ENCODE measurements around the gene TAAR2.
A peak's percentile ranks its signal among the peaks of the same experiment; 100 is the strongest.
"Not testable (repeated sequence)": the region's sequence is repeated elsewhere in the genome, so short reads cannot be mapped to it uniquely, and the experiment has no call there.

Gene TAAR2, protein sequence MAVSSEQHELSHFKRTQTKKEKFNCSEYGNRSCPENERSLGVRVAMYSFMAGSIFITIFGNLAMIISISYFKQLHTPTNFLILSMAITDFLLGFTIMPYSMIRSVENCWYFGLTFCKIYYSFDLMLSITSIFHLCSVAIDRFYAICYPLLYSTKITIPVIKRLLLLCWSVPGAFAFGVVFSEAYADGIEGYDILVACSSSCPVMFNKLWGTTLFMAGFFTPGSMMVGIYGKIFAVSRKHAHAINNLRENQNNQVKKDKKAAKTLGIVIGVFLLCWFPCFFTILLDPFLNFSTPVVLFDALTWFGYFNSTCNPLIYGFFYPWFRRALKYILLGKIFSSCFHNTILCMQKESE

DNA sequence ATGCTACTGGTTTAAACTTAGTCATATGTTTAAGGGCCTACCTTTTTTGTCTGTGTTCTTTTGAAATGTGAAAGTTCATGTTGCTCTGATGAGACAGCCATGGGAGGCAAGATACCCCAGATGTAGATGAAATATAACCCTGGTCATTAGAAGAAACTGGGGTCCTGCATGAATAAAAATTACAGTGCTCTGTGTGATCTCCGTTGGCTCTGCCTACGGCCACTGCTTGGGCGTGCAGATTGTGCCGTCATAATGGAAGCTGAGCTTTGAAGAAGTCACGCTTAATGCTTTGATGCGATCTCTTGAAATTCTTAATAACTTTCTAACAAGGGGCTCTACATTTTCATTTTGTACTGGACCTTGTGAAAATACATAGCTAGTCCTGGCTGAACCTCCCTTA lies at the start of gene TAAR2:
Gene TAAR2 (minus strand): TSS at position 101 of the 400 bp plus-strand sequence. CDS start 0 bp downstream, at position 101.
- no peak for DNase-seq

DNA sequence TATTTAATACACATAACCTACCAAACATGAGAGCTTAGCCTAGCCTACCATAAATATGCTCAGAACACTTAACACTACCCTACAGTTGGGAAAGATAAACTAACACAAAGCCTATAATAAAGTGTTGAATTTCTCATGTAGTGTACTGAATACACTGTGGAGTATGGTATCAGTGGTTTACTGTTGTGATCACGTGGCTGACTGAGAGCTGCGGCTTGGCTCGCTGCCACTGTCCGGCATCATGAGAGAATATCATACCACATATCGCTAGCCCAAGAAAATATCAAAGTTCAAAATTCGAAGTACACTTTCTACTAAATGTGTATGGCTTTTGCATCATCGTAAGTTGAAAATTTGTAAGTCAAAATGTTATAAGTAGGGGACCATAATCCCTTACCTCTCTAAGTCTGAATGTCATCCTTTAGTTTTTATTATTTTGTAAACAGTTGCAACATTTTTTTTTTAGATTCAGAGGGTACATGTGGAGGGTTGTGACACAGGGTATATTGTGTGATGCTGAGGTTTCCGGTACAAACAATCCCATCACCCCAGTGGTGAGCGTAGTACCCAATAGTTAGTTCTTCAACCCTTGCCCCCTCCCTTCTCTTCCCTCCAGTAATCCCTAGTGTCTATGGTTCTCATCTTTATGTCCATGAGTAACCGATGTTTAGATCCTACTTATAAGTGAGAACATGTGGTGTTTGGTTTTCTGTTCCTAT lies 49.5 kb upstream of the TAAR2 start:
- DNase-seq = peak; percentile 45

DNA sequence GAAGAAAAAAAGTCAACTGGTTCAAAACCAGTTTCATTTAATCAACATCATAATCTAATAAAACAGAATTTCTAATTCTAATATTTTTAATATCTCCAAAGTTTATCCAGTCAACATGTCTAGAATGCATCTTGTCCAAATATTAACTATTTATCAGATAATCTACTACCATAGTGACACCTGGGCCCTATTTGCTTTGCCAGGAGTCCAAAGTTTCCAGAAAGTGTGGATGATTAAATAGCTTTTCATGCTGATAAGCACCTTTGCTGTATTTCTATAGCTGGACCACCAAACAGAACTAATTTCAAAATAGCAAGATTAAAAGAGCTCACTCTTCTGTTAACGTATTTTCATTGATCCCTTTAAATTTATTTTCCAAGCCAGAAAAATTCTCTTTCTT lies 47.2 kb upstream of the TAAR2 start:
- no peak for DNase-seq

DNA sequence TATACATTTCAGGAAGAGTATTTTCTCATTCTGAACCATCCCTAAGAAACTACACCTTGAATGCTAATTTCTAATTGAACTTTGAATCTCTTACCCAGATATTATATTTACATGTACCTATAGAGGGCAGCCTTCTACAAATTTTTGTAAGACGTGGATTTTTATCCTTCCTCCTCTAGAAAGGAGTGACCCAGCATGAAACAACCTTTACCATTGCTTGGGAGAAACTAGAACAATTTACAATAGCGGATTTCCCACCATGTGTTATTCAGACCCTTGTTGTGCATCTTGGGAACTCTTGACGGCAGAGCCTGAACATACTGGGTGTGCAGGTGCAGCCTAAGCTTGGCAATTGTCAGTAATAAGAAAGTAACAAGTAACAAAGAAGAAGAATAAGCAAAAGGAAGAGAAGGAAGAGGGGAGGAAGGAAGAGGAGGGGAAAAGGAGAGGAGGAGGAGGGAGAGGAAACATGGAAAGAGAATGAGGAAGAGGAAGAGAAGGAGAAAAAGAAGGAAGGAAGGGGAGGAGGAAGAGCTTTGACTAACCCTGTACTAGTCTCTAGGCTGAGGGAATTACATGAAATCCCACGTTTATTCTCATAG lies 45.7 kb upstream of the TAAR2 start:
- peak; percentile 64 for DNase-seq

DNA sequence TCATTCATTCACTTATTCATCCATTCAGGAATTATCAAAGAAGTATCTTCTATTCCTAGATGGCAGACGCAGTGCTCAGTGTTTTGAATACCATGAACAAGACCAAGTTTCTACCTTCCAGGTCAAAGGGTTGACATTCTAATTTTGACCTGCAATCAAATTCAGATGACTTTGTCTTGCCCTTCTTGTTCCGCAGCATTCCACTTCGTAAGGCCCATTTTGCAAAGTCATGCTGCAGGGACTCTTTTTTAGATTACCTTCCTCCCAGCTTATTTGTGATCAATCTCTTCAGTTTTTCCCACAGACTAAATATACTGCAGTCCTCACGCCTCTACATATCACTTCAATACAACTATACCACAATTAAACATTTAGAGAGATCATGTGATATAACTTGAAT lies 42.0 kb upstream of the TAAR2 start:
- no peak for DNase-seq

DNA sequence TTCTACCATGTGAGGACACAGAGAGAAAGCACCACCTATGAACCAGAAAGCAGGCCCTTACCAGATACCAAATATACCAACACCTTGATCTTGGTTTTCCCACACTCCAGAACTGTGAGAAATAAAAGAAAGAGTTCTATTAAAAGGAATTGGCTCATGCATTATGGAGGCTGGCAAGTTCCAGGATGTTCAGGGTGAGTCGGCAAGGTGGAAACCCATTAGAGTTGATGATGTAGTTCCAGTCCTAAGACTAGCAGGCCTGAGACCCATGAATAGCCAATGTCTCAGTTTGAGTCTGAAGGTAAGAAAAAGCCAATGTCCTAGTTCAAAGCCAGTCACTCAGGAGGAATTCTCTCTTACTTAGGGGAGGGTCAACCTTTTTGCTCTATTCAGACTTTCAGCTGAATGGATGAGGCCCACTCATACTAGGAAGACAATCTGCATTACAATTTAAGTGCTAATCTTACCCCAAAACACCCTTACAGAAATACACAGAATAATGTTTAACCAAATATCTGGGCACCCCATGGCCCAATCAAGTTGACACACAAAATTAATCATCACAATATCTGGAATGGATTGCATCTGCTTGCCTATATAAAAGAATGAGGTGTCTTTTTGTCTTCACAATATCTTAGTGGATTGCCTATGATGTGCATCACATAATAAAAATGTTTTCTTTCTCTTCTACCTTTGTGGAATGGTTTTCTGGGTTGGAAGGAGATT lies 40.4 kb upstream of the TAAR2 start:
- DNase-seq = no peak

DNA sequence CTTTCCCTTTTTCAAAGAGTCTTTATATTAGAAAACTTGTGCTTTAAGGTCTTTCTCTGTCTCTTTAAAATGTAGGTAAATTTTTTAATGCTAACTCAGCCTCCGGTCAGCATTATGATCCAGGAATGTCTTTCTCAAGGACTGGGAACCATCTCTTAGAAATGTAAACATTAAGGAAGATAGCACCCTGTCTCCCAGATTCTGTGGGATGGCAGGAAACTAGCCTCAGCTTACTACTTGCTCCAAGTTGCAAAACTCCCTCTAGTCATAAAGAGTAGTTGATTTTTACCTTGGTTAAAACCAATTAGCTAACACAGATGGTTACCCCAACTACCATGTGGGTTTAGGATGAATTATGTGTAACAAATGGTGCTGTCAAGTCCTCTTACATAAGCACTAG lies 39.6 kb upstream of the TAAR2 start:
- DNase-seq = no peak

DNA sequence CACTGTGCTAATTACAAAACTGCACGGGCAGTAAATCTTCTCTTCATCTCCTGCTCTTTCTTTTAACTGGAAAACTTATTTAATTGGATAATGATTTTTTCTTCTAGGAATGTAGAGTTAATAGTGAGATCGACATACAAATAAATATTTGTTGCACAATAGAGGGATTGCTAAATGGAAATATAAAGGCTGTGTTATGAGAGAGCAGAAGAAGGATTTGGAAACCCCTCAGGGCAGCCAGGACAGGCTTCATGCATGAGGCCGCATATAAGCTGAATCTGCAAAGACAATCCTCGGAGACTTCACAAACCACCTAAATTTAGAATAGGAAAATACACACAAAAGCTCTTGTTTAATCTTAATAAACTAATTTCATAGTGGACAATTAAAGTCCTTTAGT lies 37.8 kb upstream of the TAAR2 start:
- DNase-seq = no peak

DNA sequence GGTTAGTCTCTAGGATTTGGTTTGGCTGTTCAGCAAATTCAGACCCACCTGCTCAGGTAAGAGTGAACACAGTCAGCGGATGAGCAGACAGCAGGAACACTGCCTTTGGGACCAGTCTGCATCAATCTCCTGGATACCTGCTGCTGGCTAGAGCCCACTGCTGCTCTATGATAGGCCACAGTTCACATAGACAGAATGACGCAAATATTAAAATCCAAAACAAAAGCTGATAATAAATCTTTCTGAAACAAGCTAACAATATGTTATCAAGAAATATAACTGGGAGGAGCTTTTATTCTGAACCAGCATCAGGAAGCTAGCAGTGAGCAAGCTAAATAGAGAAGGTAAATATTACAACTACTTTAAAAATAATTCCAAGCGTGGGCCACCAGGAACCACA lies 35.0 kb upstream of the TAAR2 start, which contains the start of gene TAAR1:
Gene TAAR1 (minus strand): TSS at position 101 of the 400 bp plus-strand sequence. CDS start 13,179 bp downstream, outside the sequence.
- no peak for DNase-seq

DNA sequence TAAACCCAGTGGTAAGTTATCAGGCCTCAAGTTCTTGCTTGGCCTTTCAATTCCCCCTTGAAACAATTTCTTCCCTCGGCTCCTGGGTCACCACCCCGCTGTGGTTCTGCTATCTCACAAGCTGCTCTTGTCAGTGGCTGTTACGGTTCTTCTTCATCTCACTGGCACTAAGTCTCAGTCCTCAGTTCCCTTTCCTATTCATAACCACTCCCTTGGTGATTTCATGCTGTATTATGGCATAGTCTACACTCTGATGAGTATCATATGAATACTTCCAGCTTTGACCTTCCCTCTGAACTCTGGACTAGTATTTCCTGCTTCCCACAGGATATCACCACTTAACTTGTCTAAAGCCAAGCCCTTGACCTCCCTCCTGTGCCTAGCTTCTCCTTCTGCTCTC lies 27.0 kb upstream of the TAAR2 start:
- DNase-seq = no peak

DNA sequence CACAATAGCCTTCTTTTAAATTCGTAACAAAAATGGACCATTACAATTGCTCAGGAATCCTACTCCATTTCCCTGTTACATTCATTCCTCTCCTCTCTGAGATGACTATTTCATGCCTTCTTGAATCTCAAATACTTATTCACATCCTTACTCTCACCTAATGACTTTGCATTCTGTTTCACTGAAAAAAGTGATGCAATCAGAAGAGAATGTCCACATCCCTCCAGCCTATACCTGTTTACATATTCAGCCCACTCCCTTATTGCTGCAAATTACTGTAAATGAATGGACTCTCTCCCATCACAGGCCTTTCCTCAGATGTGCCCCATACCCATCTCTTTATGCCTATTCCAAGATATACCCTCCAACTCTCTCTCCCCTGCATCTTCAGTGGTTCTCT lies 26.4 kb upstream of the TAAR2 start:
- no peak for DNase-seq

DNA sequence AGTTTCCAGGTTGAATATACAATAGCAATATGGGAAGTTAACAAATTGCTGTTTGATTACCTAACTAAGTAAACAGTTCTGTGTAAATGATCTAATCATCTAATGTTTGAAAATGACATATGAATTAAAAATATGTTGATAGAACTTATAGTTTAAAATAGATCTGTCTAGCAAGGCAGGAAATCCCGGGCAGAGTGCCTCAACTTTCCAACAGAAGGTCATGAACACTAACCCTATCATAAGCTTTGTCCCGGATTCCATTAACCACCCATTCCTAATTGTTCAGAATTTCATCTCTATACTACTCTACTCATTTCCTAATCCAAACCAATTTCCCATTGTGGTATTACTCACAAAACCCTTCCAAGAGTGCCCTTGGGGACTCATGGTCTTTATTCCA lies 24.8 kb upstream of the TAAR2 start:
- no peak for DNase-seq

DNA sequence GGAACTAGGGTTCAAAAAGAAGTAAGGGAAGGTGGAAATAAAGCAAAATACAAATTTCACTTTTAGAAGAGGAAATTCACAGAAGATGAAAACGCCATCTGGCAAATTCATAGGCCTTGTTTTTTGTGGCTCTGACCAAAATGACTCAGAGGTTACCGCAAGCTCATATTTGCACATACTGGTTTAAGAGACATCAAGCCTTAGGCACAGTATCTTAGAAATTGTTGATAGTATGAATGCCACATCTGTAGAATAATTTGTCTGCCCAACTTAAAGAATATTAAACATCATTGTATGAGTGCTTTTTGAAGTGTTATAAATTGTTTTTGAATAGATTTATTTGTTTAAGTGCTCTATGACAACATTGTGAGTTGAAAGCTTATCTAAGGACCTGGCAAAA lies 24.3 kb upstream of the TAAR2 start:
- no peak for DNase-seq

DNA sequence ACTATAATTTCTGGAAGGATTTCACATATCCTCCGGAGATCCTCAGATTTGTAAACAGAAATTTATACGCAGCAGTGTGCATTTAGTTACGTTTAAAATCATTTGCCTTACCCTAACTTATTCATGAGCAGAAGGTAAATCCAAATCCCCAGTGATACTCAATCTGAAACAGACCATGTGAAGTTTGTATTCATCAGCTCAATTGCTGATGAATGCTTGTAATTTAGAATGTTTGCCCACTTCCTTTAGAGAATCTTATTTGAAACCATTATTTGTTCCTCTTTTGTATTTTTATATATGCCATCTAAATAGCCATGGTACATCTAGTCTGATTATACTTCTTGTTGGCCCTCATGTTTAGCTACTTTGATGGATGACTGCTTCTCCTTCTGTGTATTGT lies 19.5 kb upstream of the TAAR2 start:
- DNase-seq = no peak

DNA sequence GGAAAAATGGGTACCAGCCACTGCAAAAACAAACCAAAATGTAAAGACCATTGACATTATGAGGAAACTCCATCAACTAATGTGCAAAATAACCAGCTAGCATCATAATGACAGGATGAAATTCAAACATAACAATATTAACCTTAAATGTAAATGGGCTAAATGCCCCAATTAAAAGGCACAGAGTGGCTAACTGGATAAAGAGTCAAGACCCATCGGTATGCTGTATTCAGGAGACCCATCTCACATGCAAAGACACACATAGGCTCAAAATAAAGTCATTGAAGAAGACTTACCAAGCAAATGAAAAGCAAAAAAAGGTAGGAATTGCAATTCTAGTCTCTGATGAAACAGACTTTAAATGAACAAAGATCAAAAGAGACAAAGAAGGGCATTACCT lies 13.1 kb upstream of the TAAR2 start:
- DNase-seq = not testable (repeated sequence)

DNA sequence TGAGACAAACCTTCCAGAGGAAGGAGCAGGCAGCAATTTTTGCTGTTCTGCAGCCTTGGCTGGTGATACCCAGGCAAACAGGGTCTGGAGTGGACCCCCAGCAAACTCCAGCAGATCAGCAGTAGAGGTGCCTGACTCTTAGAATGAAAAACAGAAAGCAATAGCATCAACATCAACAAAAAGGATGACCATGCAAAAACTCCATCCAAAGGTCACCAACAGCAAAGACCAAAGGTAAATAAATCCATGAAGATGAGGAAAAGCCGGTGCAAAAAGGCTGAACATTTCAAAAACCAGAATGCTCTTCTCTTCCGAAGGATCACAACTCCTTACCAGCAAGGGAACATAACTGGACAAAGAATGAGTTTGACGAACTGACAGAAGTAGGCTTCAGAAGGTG lies 11.8 kb upstream of the TAAR2 start:
- DNase-seq = not testable (repeated sequence)

DNA sequence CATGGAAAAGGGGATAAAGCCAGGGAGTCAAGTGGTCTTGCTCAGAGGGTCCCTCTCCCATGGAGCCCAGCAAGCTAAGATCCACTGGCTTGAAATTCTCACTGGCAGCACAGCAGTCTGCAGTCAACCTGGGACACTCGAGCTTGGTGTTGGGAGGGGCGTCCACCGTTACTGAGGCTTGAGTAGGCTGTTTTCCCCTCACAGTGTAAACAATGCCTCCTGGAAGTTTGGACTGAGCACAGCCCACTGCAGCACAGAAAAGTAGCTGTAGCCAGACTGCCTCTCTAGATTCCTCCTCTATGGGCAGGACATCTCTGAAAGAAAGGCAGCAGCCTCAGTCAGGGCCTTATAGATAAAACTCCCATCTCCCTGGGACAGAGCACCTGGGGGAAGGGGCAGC lies 11.2 kb upstream of the TAAR2 start:
- DNase-seq = not testable (repeated sequence)

DNA sequence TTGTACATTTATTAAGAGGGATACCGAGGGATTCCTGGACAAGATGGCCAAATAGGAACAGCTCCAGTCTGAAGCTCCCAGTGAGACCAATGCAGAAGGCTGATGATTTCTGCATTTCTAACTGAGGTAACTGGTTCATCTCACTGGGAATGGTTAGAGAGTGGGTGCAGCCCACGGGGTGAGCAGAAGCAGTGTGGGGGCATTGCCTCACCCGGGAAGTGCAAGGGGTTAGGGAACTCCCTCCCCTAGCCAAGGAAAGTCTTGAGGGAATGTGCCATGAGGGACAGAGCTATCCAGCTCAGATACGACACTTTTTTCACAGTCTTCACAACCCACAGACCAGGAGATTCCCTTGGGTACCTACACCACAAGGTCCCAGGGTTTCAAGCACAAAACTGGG lies 10.7 kb upstream of the TAAR2 start:
- DNase-seq = no peak

DNA sequence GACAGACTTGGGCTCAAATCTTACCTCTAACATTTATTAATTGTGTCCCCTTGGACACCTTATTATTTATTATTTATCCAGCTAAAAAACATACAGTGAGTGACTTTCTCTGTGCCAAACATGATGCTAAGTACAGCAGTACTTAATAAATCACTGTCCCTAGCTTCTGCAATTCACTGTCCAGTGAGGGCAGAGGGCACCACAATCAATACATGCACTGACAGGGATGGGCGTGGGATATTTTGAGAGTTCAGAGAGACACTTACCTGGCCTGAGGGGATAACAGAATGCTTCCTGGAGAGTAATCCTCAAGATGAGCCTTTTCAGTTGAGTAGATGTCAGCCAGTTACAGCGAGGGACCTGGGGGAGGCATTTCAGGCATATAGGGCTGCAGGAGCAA lies 9.3 kb upstream of the TAAR2 start:
- no peak for DNase-seq

DNA sequence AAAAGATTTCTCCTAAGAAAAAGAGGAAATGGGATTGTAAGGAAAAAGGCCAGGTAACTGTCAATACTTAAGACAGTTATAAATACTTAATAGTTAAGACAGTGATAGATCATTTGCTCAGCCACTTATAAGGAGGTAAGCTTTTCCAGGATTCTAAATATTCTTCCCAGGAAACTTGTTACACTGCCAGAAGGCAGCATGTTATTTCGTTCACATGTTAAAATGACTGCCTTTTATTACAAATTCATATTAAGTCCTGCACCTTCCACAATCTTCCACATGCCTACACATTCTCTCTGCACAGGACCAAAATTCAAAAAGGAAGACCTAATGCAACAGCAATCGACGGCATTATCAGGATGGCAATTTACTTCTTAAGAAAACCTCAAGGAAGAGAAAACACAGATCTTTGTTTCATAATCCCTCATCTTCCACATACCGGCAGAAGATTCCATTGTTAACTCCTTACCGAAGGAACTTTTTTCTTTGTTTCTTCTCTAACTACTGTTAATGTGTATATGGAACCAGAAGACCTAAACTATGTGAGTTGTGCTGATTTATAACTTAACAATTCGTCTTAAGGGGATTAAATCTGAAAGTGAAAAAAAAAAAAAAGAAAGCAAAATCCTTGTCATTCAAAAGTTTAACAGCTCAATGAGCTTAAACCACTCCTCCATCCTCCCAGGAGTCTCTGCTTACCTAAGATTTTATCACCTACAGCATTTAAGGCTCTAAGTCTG lies 799 bp downstream of the TAAR2 start:
- DNase-seq = no peak

DNA sequence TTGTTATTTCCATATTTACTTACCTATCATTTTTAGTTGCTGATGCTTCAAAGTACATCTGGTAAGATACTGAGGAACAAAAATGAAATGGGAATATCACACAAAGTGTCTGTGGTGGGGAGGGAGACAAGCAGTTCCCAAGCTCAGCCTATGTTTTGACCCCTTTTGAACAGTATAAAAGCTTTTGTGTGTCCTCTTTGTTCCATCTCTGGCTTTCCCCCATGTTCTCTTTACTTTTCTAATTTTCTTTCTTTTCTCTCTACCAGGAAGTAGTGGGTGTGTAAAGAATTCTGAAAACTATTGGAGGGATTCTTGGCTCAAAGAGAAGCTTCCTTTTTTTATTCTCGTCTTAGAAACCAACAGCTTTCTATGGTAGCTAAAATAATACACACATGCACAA lies 7.4 kb downstream of the TAAR2 start:
- no peak for DNase-seq

DNA sequence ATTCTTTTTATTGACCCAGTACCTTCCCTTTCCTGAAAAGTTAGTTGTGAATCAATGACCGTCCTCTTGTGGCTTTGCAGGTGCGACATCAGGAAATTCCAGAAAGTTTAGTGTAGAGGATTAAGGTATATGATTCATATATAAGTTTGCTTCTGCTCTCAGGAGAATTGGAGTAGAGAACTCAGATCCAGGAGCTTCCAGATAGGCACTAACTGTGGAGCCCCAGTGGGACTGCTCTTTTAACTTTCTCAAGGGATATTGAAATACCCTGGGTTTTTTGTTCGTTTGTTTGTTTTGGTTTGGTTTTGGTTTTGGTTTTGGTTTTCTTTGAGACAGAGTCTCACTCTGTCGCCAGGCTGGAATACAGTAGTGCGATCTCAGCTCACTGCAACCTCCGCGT lies 9.5 kb downstream of the TAAR2 start:
- no peak for DNase-seq

Measured in hematopoietic multipotent progenitor cell treated with erythropoietin and hydrocortisone succinate and interleukin-3 and kit ligand, for 8 days (in vitro differentiated cells).